ENCODE data around the gene KAT14.

DNA sequence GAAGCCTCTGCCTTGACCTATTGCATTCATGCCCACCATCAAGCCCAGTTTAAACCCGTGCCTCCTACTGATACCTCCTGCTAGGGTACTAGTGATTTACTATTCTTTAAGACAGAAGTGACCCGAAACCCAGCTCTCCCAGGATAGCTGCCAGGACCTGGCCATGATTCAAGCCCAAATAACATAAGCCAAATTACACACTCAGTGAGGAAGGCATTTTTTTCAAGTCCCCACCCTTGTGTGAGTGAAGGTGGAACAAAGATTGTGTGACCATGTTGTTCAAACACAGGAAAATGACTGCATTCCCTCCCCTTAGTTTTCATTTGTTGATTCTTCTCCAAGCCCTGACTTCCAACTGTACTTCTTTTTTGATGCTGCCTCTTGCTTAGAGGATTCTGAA lies 3.7 kb upstream of the KAT14 start:
- no peak for TF ChIP-seq POLR2A (IDR thresholded peaks at IDR 0.05)
- TF ChIP-seq, protein P1, sequence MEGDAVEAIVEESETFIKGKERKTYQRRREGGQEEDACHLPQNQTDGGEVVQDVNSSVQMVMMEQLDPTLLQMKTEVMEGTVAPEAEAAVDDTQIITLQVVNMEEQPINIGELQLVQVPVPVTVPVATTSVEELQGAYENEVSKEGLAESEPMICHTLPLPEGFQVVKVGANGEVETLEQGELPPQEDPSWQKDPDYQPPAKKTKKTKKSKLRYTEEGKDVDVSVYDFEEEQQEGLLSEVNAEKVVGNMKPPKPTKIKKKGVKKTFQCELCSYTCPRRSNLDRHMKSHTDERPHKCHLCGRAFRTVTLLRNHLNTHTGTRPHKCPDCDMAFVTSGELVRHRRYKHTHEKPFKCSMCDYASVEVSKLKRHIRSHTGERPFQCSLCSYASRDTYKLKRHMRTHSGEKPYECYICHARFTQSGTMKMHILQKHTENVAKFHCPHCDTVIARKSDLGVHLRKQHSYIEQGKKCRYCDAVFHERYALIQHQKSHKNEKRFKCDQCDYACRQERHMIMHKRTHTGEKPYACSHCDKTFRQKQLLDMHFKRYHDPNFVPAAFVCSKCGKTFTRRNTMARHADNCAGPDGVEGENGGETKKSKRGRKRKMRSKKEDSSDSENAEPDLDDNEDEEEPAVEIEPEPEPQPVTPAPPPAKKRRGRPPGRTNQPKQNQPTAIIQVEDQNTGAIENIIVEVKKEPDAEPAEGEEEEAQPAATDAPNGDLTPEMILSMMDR (IDR thresholded peaks at IDR 0.05), result no peak

All from uterus (tissue), 2 donors.